Tibial nerve (tissue), 4 donors: ENCODE data around the gene THEM5.

Experiments
- EP300 ChIP-seq, 2 donors: sonication (generic); formaldehyde crosslinking; IDR thresholded peaks; one replicate each; pipeline ENCODE4 v1.6.1; 2017; ENCODE audit warnings: antibody characterized with exemption in 2 of 2, mild to moderate bottlenecking in 1 of 2
- POLR2A ChIP-seq, 2 donors: fragments of 450-650 bp; IDR thresholded peaks; one replicate each; pipeline ENCODE4 v1.6.1; 2017; ENCODE audit warnings: antibody characterized with exemption in 2 of 2, mild to moderate bottlenecking in 2 of 2, moderate library complexity in 2 of 2
- TF ChIP-seq, protein P1 (sequence below), 5 experiments: fragments of 200-600 bp in 3 of 5; fragments of 450-650 bp in 2 of 5; sonication (generic) in 3 of 5; IDR thresholded peaks; one replicate each; pipeline ENCODE4 v1.5.1; 2016 to 2019; ENCODE audit warnings: antibody characterized with exemption in 5 of 5, mild to moderate bottlenecking in 3 of 5, moderate library complexity in 2 of 5

DNA sequence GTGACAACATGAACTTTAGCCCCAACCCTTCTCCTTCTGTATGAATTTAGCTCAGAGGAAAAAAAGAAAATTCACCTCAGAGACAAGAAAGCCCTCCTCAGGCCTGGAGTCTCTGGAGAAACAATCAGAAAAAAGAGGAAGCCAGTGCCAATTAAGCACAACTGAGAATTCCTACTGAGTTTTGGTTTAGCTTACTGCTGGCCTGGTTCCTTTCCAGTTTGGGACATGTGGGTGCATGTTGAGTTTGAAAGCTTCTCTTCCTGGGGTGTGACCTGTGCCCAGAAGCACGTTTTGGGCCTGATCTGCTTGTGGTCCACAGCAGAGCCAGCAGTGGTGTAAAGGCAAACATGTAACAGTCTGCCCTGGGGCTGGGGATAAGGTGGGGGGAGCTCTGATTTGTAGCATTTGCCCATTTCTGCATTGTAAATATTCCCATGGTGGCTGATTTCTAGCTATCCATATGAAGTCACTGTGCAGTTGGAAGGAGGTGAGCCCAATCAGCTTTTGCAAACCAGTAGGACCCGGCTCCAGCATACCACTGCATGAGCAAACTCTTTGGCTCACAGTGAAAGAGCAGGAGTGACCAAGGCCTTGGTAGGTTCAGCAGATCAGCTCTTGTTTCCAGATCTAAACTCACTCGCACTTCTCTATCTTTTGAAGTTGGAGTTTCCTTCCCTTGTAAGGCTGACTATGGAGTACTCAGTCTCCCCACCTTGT lies 4.7 kb upstream of the THEM5 start:
- TF ChIP-seq, protein P1, sequence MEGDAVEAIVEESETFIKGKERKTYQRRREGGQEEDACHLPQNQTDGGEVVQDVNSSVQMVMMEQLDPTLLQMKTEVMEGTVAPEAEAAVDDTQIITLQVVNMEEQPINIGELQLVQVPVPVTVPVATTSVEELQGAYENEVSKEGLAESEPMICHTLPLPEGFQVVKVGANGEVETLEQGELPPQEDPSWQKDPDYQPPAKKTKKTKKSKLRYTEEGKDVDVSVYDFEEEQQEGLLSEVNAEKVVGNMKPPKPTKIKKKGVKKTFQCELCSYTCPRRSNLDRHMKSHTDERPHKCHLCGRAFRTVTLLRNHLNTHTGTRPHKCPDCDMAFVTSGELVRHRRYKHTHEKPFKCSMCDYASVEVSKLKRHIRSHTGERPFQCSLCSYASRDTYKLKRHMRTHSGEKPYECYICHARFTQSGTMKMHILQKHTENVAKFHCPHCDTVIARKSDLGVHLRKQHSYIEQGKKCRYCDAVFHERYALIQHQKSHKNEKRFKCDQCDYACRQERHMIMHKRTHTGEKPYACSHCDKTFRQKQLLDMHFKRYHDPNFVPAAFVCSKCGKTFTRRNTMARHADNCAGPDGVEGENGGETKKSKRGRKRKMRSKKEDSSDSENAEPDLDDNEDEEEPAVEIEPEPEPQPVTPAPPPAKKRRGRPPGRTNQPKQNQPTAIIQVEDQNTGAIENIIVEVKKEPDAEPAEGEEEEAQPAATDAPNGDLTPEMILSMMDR (IDR thresholded peaks at IDR 0.05): no peak
- TF ChIP-seq POLR2A (IDR thresholded peaks at IDR 0.05): no peak
- no peak for TF ChIP-seq EP300 (IDR thresholded peaks at IDR 0.05)
